GM12891 (cell line): ENCODE results near the gene DTNBP1.

Source experiments
- PAX5 ChIP-seq: IDR thresholded peaks from 2 replicates; pipeline ENCODE4 v1.6.1; 2011; ENCODE audit warnings: low read length, moderate library complexity, mild to moderate bottlenecking; ENCODE audit not compliant: insufficient read depth, severe bottlenecking
- POLR2A ChIP-seq: IDR thresholded peaks from 2 replicates; pipeline ENCODE4 v1.6.1; 2011; ENCODE audit warnings: low read depth, low read length, control low read depth
- POLR2AphosphoS5 ChIP-seq: IDR thresholded peaks from 2 replicates; pipeline ENCODE4 v1.6.1; 2011; ENCODE audit warnings: low read depth, low read length, control low read depth
- POU2F2 ChIP-seq: IDR thresholded peaks from 2 replicates; pipeline ENCODE4 v1.6.1; 2011; ENCODE audit warnings: low read depth, mild to moderate bottlenecking, control low read depth, low read length, moderate library complexity
- SPI1 ChIP-seq: IDR thresholded peaks from 2 replicates; pipeline ENCODE4 v1.6.1; 2011; ENCODE audit warnings: low read depth, low read length, control low read depth
- TAF1 ChIP-seq: IDR thresholded peaks from 2 replicates; pipeline ENCODE4 v1.6.1; 2011; ENCODE audit warnings: low read depth, low read length, control low read depth

DNA sequence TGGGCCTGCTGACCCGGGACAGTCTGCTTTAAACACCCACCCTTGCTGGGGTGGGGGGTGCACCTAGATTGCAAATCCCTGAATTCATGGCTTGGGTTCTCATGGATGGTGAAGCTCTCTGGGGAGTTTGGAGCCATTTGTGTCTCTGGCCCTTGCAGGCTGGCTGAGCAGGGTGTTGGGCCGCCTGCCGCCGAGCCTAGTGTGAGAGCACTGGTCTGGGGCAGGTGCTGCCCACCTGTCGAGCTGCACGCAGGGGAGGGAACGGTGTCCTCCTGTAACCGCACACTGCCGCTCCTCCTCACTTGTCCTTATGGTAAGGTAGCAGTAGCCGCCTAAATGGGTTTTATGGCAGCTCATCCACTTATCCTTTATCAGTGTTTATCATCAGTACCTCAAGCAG is 143.9 kb downstream of the DTNBP1 start:
- TF ChIP-seq POLR2AphosphoS5, result no peak
- TF ChIP-seq SPI1, result no peak
- TF ChIP-seq POU2F2, result no peak
- TF ChIP-seq POLR2A, result no peak
- TF ChIP-seq TAF1, result no peak
- no peak for TF ChIP-seq PAX5
